Breast epithelium (tissue), 3 donors: ENCODE results near the gene CLIC3.

Experiments used
- CTCF ChIP-seq, 3 donors: fragments of 450-650 bp; IDR thresholded peaks; one replicate each; pipeline ENCODE4 v1.5.1; 2016 to 2017; ENCODE audit warnings: antibody characterized with exemption in 3 of 3, mild to moderate bottlenecking in 3 of 3, moderate library complexity in 3 of 3
- POLR2A ChIP-seq: fragments of 450-650 bp; IDR thresholded peaks from one replicate; pipeline ENCODE4 v1.6.1; 2016; ENCODE audit warnings: antibody characterized with exemption, mild to moderate bottlenecking, moderate library complexity
- POLR2AphosphoS5 ChIP-seq, 3 donors: sonication (generic); formaldehyde crosslinking; IDR thresholded peaks; one replicate each; pipeline ENCODE4 v1.6.1; 2017; ENCODE audit warnings: antibody characterized with exemption in 3 of 3

- TF ChIP-seq CTCF (IDR thresholded peaks at IDR 0.05) (no peak), POLR2A (no peak), POLR2AphosphoS5 (IDR thresholded peaks at IDR 0.05) (no peak)
Observed at GRCh38 chr9:137023157-137023556, 26.8 kb upstream of the CLIC3 start.
